HG03108 (cell line): ENCODE results near the gene NUDCD3.

Source experiments
- ATAC-seq: cut with Tn5 transposase; IDR thresholded peaks from one replicate; pipeline ENCODE4 v1.9.1; 2021; ENCODE audit warnings: moderate library complexity; ENCODE audit not compliant: unreplicated experiment

The NUDCD3 gene

GRCh38 chr7:44490351-44491200, at the start of gene NUDCD3:
Gene NUDCD3, minus strand, starts transcription at chr7:44490658. Its CDS starts 58 bp downstream, at chr7:44490600.
- peak; percentile 88 for ATAC-seq

GRCh38 chr7:44539669-44540506, 49.4 kb upstream of the NUDCD3 start:
- ATAC-seq, result no peak

GRCh38 chr7:44538798-44539668, 48.6 kb upstream of the NUDCD3 start:
- no peak for ATAC-seq

GRCh38 chr7:44538093-44538797, 47.8 kb upstream of the NUDCD3 start:
- no peak for ATAC-seq

- ATAC-seq, result no peak
Observed at GRCh38 chr7:44537442-44537841, 47.0 kb upstream of the NUDCD3 start.

GRCh38 chr7:44536090-44536489, 45.6 kb upstream of the NUDCD3 start:
- ATAC-seq, result no peak

- no peak for ATAC-seq
Observed at GRCh38 chr7:44535348-44536064, 45.0 kb upstream of the NUDCD3 start.

- no peak for ATAC-seq
Observed at GRCh38 chr7:44534501-44534900, 44.0 kb upstream of the NUDCD3 start.

- ATAC-seq, result no peak
Observed at GRCh38 chr7:44534087-44534486, 43.6 kb upstream of the NUDCD3 start.

GRCh38 chr7:44533301-44534055, 43.0 kb upstream of the NUDCD3 start:
- no peak for ATAC-seq

GRCh38 chr7:44531421-44532380, 41.2 kb upstream of the NUDCD3 start:
- ATAC-seq, result no peak

GRCh38 chr7:44530990-44531389, 40.5 kb upstream of the NUDCD3 start:
- ATAC-seq, result no peak

GRCh38 chr7:44524811-44525388, 34.4 kb upstream of the NUDCD3 start:
- no peak for ATAC-seq

- ATAC-seq, result no peak
Observed at GRCh38 chr7:44522315-44522714, 31.9 kb upstream of the NUDCD3 start.

GRCh38 chr7:44521347-44522095, 31.1 kb upstream of the NUDCD3 start:
- no peak for ATAC-seq

- no peak for ATAC-seq
Observed at GRCh38 chr7:44520574-44520973, 30.1 kb upstream of the NUDCD3 start.

- no peak for ATAC-seq
Observed at GRCh38 chr7:44519546-44519945, 29.1 kb upstream of the NUDCD3 start.
